ENCODE data around the gene SECTM1.

Gene SECTM1

GRCh38 chr17:82295472-82295814, 38.1 kb downstream of the SECTM1 start:
- Histone ChIP-seq H3K27me3 (ENCODE audit: control insufficient read depth, insufficient read depth, low read length, poor library complexity, severe bottlenecking) (peaks cover 10% of the 10 kb centered on the region), H3K36me3 (ENCODE audit: control insufficient read depth, insufficient read depth, low read length) (no peaks in the 10 kb centered on the region), H3K27ac (ENCODE audit: insufficient read depth, low read depth, low read length, poor library complexity, severe bottlenecking) (no peak overlapping the region), H3K4me1 (ENCODE audit: control insufficient read depth, insufficient read depth, low read length) (peaks cover 5% of the 10 kb centered on the region), H3K4me3 (ENCODE audit: insufficient read depth, low read depth, low read length) (no peak overlapping the region), H3K9me3 (ENCODE audit: control insufficient read depth, low read length) (no peaks in the 10 kb centered on the region)
- WGBS, 2 experiments, result 88 to 90% methylated on average over 4 of the region's 4 CpGs

GRCh38 chr17:82294064-82294773, 39.3 kb downstream of the SECTM1 start:
- no peaks in the 10 kb centered on the region for H3K36me3 ChIP-seq (ENCODE audit: control insufficient read depth, insufficient read depth, low read length)
- WGBS, 2 experiments, result 91 to 92% methylated on average over 15 of the region's 15 CpGs
- no peaks in the 10 kb centered on the region for H3K9me3 ChIP-seq (ENCODE audit: control insufficient read depth, low read length)
- H3K4me1 ChIP-seq (ENCODE audit: control insufficient read depth, insufficient read depth, low read length), result peaks cover 5% of the 10 kb centered on the region
- H3K4me3 ChIP-seq (ENCODE audit: insufficient read depth, low read depth, low read length), result peak overlapping the region; percentile 39
- H3K27me3 ChIP-seq (ENCODE audit: control insufficient read depth, insufficient read depth, low read length, poor library complexity, severe bottlenecking), result peaks cover 10% of the 10 kb centered on the region
- no peak overlapping the region for H3K27ac ChIP-seq (ENCODE audit: insufficient read depth, low read depth, low read length, poor library complexity, severe bottlenecking)

DNA sequence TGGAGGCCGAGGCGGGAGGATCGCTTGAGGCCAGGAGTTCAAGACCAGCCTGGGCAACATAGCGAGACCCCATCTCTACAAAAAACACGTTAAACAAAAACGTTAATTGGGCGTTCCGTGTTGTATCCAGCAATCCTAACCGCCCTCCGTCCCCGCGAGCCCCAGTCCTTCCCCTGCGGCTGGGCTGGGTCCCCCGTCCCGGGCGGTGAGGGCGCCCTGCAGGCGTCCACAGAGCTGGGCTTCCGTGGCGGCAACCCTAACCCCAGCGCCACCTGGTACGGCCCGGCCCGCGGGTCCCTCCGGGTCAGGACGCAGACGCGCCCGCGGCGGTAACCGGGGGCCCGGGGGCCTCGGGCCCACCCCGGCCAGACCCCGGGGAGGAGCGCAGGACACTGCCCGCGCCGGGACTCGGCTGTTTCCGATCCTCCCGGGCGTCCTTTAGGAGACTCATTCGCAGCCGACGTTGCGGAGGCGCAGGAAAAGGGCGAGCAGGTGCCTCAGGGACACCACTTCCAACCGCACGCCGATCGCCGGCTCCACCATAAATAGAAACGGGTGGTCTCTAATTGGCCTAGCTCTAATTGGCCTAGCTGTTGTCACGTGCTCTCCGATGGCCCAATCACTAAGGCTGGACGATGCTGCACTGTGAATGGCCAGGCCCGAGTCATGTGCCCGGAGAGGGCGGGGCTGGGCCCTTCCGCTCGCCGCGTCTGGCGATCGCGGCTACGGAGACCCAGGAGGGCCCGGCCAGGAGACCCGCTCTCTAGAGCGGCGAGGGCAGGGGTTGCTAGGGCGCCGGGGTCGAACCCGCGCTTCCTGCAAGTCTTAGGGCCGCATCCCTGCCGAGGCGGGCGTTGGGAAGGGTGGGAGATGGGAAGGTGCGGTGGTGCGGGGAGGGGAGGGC, 41.1 kb downstream of the SECTM1 start:
- WGBS, 2 experiments, result 4% methylated on average over 86 of the region's 86 CpGs
- peaks cover 5% of the 10 kb centered on the region for H3K4me1 ChIP-seq (ENCODE audit: control insufficient read depth, insufficient read depth, low read length)

DNA sequence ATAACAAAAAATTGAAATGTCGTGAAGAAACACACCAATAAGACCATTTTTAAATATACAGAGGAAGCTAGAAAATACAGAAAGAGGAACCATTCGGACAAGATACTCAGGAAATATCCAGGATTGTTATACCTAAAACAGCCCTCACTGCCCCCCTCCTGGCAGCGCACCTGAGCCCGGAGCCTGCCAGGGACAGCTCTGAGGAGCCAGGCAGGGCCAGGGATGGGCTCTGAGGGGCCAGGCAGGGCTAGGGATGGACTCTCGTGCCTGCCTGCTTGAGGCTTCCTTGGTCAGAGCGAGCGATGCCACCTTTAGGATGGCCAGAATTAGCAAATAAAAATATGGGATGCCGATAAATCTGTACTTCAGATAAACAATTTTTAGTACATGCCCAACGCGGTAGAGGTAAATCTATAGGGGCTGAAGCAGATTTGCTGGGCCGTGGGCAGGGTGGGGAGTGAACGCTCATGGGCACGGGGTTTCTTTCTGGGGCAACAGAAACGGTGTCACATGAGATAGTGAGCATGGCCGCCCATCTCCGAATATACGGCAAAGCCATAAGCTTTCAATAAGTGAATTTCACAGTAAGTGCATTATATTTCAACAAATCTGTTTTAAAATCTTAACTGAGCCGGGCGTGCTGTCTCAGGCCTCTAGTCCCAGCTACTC, 41.9 kb downstream of the SECTM1 start:
- WGBS, 2 experiments, result 87 to 91% methylated on average over 19 of the region's 19 CpGs
- H3K9me3 ChIP-seq (ENCODE audit: control insufficient read depth, low read length), result no peaks in the 10 kb centered on the region
- peaks cover 3% of the 10 kb centered on the region for H3K27me3 ChIP-seq (ENCODE audit: control insufficient read depth, insufficient read depth, low read length, poor library complexity, severe bottlenecking)
- H3K36me3 ChIP-seq (ENCODE audit: control insufficient read depth, insufficient read depth, low read length), result no peaks in the 10 kb centered on the region
- peaks cover 3% of the 10 kb centered on the region for H3K4me1 ChIP-seq (ENCODE audit: control insufficient read depth, insufficient read depth, low read length)
- H3K4me3 ChIP-seq (ENCODE audit: insufficient read depth, low read depth, low read length), result peak overlapping the region; percentile 92
- no peak overlapping the region for H3K27ac ChIP-seq (ENCODE audit: insufficient read depth, low read depth, low read length, poor library complexity, severe bottlenecking)

More for the DNA sequence above, 41.1 kb downstream of the SECTM1 start:
- peak overlapping the region; percentile 82 for H3K27ac ChIP-seq (ENCODE audit: insufficient read depth, low read depth, low read length, poor library complexity, severe bottlenecking)
- H3K27me3 ChIP-seq (ENCODE audit: control insufficient read depth, insufficient read depth, low read length, poor library complexity, severe bottlenecking), result peaks cover 10% of the 10 kb centered on the region
- peak overlapping the region; percentile 92 for H3K4me3 ChIP-seq (ENCODE audit: insufficient read depth, low read depth, low read length)
- no peaks in the 10 kb centered on the region for H3K9me3 ChIP-seq (ENCODE audit: control insufficient read depth, low read length)
- H3K36me3 ChIP-seq (ENCODE audit: control insufficient read depth, insufficient read depth, low read length), result no peaks in the 10 kb centered on the region

DNA sequence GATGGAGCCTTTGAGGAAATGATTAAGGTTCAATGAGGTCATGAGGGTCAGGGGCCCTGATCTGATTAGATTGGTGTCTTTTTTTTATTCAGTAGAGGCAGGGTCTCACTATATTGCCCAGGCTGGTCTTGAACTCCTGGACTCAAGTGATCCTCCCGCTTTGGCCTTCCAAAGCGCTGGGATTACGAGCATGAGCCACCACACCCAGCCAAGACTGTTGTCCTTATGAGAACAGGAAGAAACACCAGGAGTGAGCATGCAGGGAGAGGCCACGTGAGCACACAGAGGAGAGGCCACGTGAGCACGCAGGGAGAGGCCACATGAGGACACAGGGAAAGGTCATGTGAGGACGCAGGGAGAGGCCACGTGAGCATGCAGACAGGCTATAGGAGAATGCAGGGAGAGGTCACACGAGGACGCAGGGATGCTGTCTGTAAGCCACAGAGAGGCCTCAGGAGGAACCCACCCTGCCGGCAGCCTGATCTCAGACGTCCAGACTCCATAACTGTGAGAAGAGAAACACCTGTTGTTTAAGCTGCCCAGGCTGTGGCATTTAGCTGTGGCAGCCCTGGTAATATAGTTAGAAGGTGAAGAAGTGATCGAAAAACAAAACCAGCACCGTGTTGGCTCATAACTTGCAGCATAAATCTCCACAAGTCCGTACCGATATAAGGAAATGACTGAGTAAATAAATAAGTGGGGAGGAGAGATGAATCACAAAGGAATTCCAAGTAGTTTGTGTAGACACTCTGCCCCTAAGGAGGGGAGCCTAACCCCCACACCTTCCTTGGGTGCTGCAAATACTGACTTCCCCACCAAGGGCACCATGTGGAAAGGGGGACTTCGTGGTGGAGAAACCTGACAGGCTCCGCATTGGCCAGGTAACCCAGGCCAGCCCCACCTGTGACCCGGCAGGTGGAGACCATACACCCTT, 45.4 kb downstream of the SECTM1 start:
- 90% methylated on average over 19 of the region's 19 CpGs for WGBS, 2 experiments
- Histone ChIP-seq H3K27ac (ENCODE audit: insufficient read depth, low read depth, low read length, poor library complexity, severe bottlenecking) (no peak overlapping the region), H3K27me3 (ENCODE audit: control insufficient read depth, insufficient read depth, low read length, poor library complexity, severe bottlenecking) (no peaks in the 10 kb centered on the region), H3K4me3 (ENCODE audit: insufficient read depth, low read depth, low read length) (no peak overlapping the region), H3K9me3 (ENCODE audit: control insufficient read depth, low read length) (no peaks in the 10 kb centered on the region), H3K36me3 (ENCODE audit: control insufficient read depth, insufficient read depth, low read length) (no peaks in the 10 kb centered on the region), H3K4me1 (ENCODE audit: control insufficient read depth, insufficient read depth, low read length) (no peaks in the 10 kb centered on the region)

GRCh38 chr17:82287013-82287867, 46.3 kb downstream of the SECTM1 start:
- Histone ChIP-seq H3K27me3 (ENCODE audit: control insufficient read depth, insufficient read depth, low read length, poor library complexity, severe bottlenecking) (no peaks in the 10 kb centered on the region), H3K4me1 (ENCODE audit: control insufficient read depth, insufficient read depth, low read length) (no peaks in the 10 kb centered on the region), H3K4me3 (ENCODE audit: insufficient read depth, low read depth, low read length) (no peak overlapping the region), H3K27ac (ENCODE audit: insufficient read depth, low read depth, low read length, poor library complexity, severe bottlenecking) (no peak overlapping the region), H3K9me3 (ENCODE audit: control insufficient read depth, low read length) (no peaks in the 10 kb centered on the region), H3K36me3 (ENCODE audit: control insufficient read depth, insufficient read depth, low read length) (no peaks in the 10 kb centered on the region)
- WGBS, 2 experiments, result 85 to 93% methylated on average over 9 of the region's 9 CpGs

- WGBS, 2 experiments, result 67 to 75% methylated on average over 7 of the region's 8 CpGs
- Histone ChIP-seq H3K27ac (ENCODE audit: insufficient read depth, low read depth, low read length, poor library complexity, severe bottlenecking) (no peak overlapping the region), H3K9me3 (ENCODE audit: control insufficient read depth, low read length) (no peaks in the 10 kb centered on the region), H3K27me3 (ENCODE audit: control insufficient read depth, insufficient read depth, low read length, poor library complexity, severe bottlenecking) (no peaks in the 10 kb centered on the region), H3K36me3 (ENCODE audit: control insufficient read depth, insufficient read depth, low read length) (no peaks in the 10 kb centered on the region), H3K4me1 (ENCODE audit: control insufficient read depth, insufficient read depth, low read length) (no peaks in the 10 kb centered on the region), H3K4me3 (ENCODE audit: insufficient read depth, low read depth, low read length) (no peak overlapping the region)
Measured at GRCh38 chr17:82285141-82285540, 48.4 kb downstream of the SECTM1 start.

GRCh38 chr17:82283208-82283749, 50.3 kb downstream of the SECTM1 start:
- Histone ChIP-seq H3K27ac (ENCODE audit: insufficient read depth, low read depth, low read length, poor library complexity, severe bottlenecking) (no peak overlapping the region), H3K27me3 (ENCODE audit: control insufficient read depth, insufficient read depth, low read length, poor library complexity, severe bottlenecking) (no peaks in the 10 kb centered on the region), H3K9me3 (ENCODE audit: control insufficient read depth, low read length) (no peaks in the 10 kb centered on the region), H3K4me1 (ENCODE audit: control insufficient read depth, insufficient read depth, low read length) (no peaks in the 10 kb centered on the region), H3K36me3 (ENCODE audit: control insufficient read depth, insufficient read depth, low read length) (no peaks in the 10 kb centered on the region), H3K4me3 (ENCODE audit: insufficient read depth, low read depth, low read length) (no peak overlapping the region)
- 89 to 91% methylated on average over 13 of the region's 13 CpGs for WGBS, 2 experiments
